Activated CD8-positive, alpha-beta T cell treated with anti-CD3 and anti-CD28 coated beads, Interleukin-2, amount 10 ng/mL, durations not matched to agents 7 days and 5 days (primary cell): ENCODE results near the gene ARSA. TPM values are rescaled to one million over a fixed set of nuclear protein-coding genes. Genes with fewer than 3 reads are reported as not detected.
"Not testable (repeated sequence)": the region's sequence is repeated elsewhere in the genome, so short reads cannot be mapped to it uniquely, and the experiment has no call there.

Source experiments
- ATAC-seq: fragments of 150-1000 bp; cut with Tn5 transposase; one replicate; pipeline ENCODE4 v1.10.0; 2021; ENCODE audit warnings: moderate library complexity
- CTCF ChIA-PET: fragments of 350-600 bp; sonication (Branson Sonifier 250); formaldehyde crosslinking; loops from one replicate; lab custom pipeline; 2021; ENCODE audit warnings: antibody characterized with exemption; lab: Charles Lee
- POLR2A ChIA-PET: fragments of 350-600 bp; sonication (Branson Sonifier 250); formaldehyde crosslinking; loops from one replicate; lab custom pipeline; 2021; ENCODE audit warnings: antibody characterized with exemption; lab: Charles Lee
- DNase-seq: peaks from one replicate; pipeline ENCODE4 v3.0.0-alpha.2; 2020
- H3K27ac Mint-ChIP-seq: one replicate; pipeline ENCODE4 v1.8.0; 2021; ENCODE audit warnings: mild to moderate bottlenecking, mixed read lengths
- H3K27me3 Mint-ChIP-seq: one replicate; pipeline ENCODE4 v1.8.0; 2021; ENCODE audit warnings: low read depth, mixed read lengths
- H3K36me3 Mint-ChIP-seq: one replicate; pipeline ENCODE4 v1.8.0; 2021; ENCODE audit warnings: low read depth, mixed read lengths
- H3K4me1 Mint-ChIP-seq: one replicate; pipeline ENCODE4 v1.8.0; 2021; ENCODE audit warnings: low read depth, mixed read lengths
- H3K4me3 Mint-ChIP-seq: one replicate; pipeline ENCODE4 v1.8.0; 2021; ENCODE audit warnings: mild to moderate bottlenecking, mixed read lengths
- H3K9me3 Mint-ChIP-seq: one replicate; pipeline ENCODE4 v1.8.0; 2022; ENCODE audit warnings: mixed read lengths; ENCODE audit not compliant: insufficient read depth
- total RNA-seq, 2 experiments: library from RNA; stranded (reverse); gene quantifications; one replicate each; pipeline ENCODE4 v1.2.3, GENCODE V29; 2021

Gene ARSA
- total RNA-seq, 2 experiments from 2014 or later: 28.8 to 35.1 TPM

- H3K27ac Mint-ChIP-seq, H3K4me1 Mint-ChIP-seq, H3K36me3 Mint-ChIP-seq, POLR2A ChIA-PET, CTCF ChIA-PET, H3K9me3 Mint-ChIP-seq, H3K4me3 Mint-ChIP-seq, ATAC-seq, DNase-seq: not testable (repeated sequence)
- peaks cover 11% of the 10 kb centered on the region for H3K27me3 Mint-ChIP-seq
Measured at GRCh38 chr22:50643021-50643820, 15.3 kb upstream of the ARSA start.

- peak; percentile 63 for ATAC-seq
- H3K36me3 Mint-ChIP-seq: no peaks in the 10 kb centered on the region
- no peak overlapping the region for H3K27ac Mint-ChIP-seq
- no peak overlapping the region for H3K4me3 Mint-ChIP-seq
- no peaks in the 10 kb centered on the region for H3K9me3 Mint-ChIP-seq
- POLR2A ChIA-PET: interaction anchor here (1.1 kb wide), 1 partner anchor 21 kb away, joined by 3 read pairs; no protein-coding TSS in a partner anchor
- H3K4me1 Mint-ChIP-seq: no peaks in the 10 kb centered on the region
- CTCF ChIA-PET: interaction anchor here (0.7 to 1.5 kb wide), 4 partner anchors 9 to 270 kb away, joined by 3 to 6 read pairs (median 3); no protein-coding TSS in a partner anchor
- peaks cover 11% of the 10 kb centered on the region for H3K27me3 Mint-ChIP-seq
- DNase-seq: no peak
Measured at GRCh38 chr22:50641696-50642607, 14.0 kb upstream of the ARSA start.

GRCh38 chr22:50640857-50641647, 13.1 kb upstream of the ARSA start:
- DNase-seq (no peak), ATAC-seq (no peak)
- no peaks in the 10 kb centered on the region for H3K9me3 Mint-ChIP-seq
- no peak overlapping the region for H3K4me3 Mint-ChIP-seq
- H3K4me1 Mint-ChIP-seq: no peaks in the 10 kb centered on the region
- peaks cover 6% of the 10 kb centered on the region for H3K27me3 Mint-ChIP-seq
- ChIA-PET POLR2A (interaction anchor here (1.1 kb wide), 1 partner anchor 20 kb away, joined by 3 read pairs; no protein-coding TSS in a partner anchor), CTCF (interaction anchor here (1.0 to 1.5 kb wide), 3 partner anchors 8 to 51 kb away, joined by 3 to 6 read pairs (median 3); no protein-coding TSS in a partner anchor)
- no peak overlapping the region for H3K27ac Mint-ChIP-seq
- H3K36me3 Mint-ChIP-seq: no peaks in the 10 kb centered on the region

GRCh38 chr22:50640296-50640695, 12.3 kb upstream of the ARSA start:
- H3K36me3 Mint-ChIP-seq, DNase-seq, H3K27ac Mint-ChIP-seq, CTCF ChIA-PET, ATAC-seq, H3K9me3 Mint-ChIP-seq, POLR2A ChIA-PET, H3K4me3 Mint-ChIP-seq, H3K27me3 Mint-ChIP-seq, H3K4me1 Mint-ChIP-seq: not testable (repeated sequence)

- Mint-ChIP-seq H3K27me3 (no peaks in the 10 kb centered on the region), H3K4me3 (no peak overlapping the region), H3K9me3 (no peaks in the 10 kb centered on the region), H3K4me1 (no peaks in the 10 kb centered on the region), H3K36me3 (no peaks in the 10 kb centered on the region), H3K27ac (no peak overlapping the region)
- ATAC-seq (no peak), DNase-seq (no peak)
- ChIA-PET POLR2A (no interaction called here), CTCF (no interaction called here)
Measured at GRCh38 chr22:50635591-50635990, 7.6 kb upstream of the ARSA start.

GRCh38 chr22:50633771-50634170, 5.8 kb upstream of the ARSA start:
- ChIA-PET CTCF (interaction anchor here (1.0 to 2.1 kb wide), 2 partner anchors 8 to 12 kb away, joined by 3 to 10 read pairs; no protein-coding TSS in a partner anchor), POLR2A (no interaction called here)
- ATAC-seq: no peak
- Mint-ChIP-seq H3K27ac (no peak overlapping the region), H3K4me3 (no peak overlapping the region), H3K36me3 (no peaks in the 10 kb centered on the region), H3K27me3 (peaks cover 1% of the 10 kb centered on the region), H3K9me3 (no peaks in the 10 kb centered on the region), H3K4me1 (peaks cover 9% of the 10 kb centered on the region)
- no peak for DNase-seq

GRCh38 chr22:50633086-50633485, 5.1 kb upstream of the ARSA start:
- ChIA-PET CTCF (interaction anchor here (1.0 to 2.1 kb wide), 3 partner anchors 9 to 59 kb away, joined by 3 to 10 read pairs (median 4); no protein-coding TSS in a partner anchor), POLR2A (no interaction called here)
- DNase-seq (no peak), ATAC-seq (no peak)
- no peaks in the 10 kb centered on the region for H3K36me3 Mint-ChIP-seq
- no peak overlapping the region for H3K4me3 Mint-ChIP-seq
- peaks cover 15% of the 10 kb centered on the region for H3K4me1 Mint-ChIP-seq
- peaks cover 3% of the 10 kb centered on the region for H3K27me3 Mint-ChIP-seq
- H3K27ac Mint-ChIP-seq: no peak overlapping the region
- no peaks in the 10 kb centered on the region for H3K9me3 Mint-ChIP-seq

- peaks cover 3% of the 10 kb centered on the region for H3K27me3 Mint-ChIP-seq
- no peak overlapping the region for H3K27ac Mint-ChIP-seq
- DNase-seq (no peak), ATAC-seq (no peak)
- H3K4me1 Mint-ChIP-seq: peaks cover 22% of the 10 kb centered on the region
- ChIA-PET POLR2A (no interaction called here), CTCF (interaction anchor here (0.9 to 2.7 kb wide), 6 partner anchors 8 to 374 kb away, joined by 3 to 8 read pairs (median 4); no protein-coding TSS in a partner anchor)
- H3K36me3 Mint-ChIP-seq: peaks cover 3% of the 10 kb centered on the region
- H3K4me3 Mint-ChIP-seq: no peak overlapping the region
- H3K9me3 Mint-ChIP-seq: no peaks in the 10 kb centered on the region
Measured at GRCh38 chr22:50630376-50630775, 2.4 kb upstream of the ARSA start.

- Mint-ChIP-seq H3K4me3 (peak overlapping the region; percentile 79), H3K27ac (peak overlapping the region; percentile 68), H3K9me3 (no peaks in the 10 kb centered on the region), H3K36me3 (peaks cover 7% of the 10 kb centered on the region), H3K27me3 (peaks cover 3% of the 10 kb centered on the region), H3K4me1 (peaks cover 22% of the 10 kb centered on the region)
- ATAC-seq: peak; percentile 27
- no peak for DNase-seq
- CTCF ChIA-PET: interaction anchor here (2.1 to 2.7 kb wide), 2 partner anchors 63 to 103 kb away, joined by 8 to 11 read pairs; partner anchors contain the start of gene SCO2
- POLR2A ChIA-PET: interaction anchor here (0.9 to 1.1 kb wide), 2 partner anchors 103 to 186 kb away, joined by 3 to 8 read pairs; partner anchors contain the start of gene SCO2
Measured at GRCh38 chr22:50628543-50629134, 687 bp upstream of the ARSA start.

GRCh38 chr22:50626850-50627641, 906 bp downstream of the ARSA start:
- ATAC-seq: no peak
- POLR2A ChIA-PET: interaction anchor here (0.8 kb wide), 1 partner anchor 101 kb away, joined by 3 read pairs; the partner anchor contains the start of gene SCO2

More at GRCh38 chr22:50626850-50627641, 906 bp downstream of the ARSA start:
- CTCF ChIA-PET: interaction anchor here (0.7 to 2.1 kb wide), 3 partner anchors 67 to 383 kb away, joined by 3 to 11 read pairs (median 3); partner anchors contain the start of genes SCO2 and TUBGCP6
- Mint-ChIP-seq H3K27me3 (peaks cover 3% of the 10 kb centered on the region), H3K36me3 (peaks cover 7% of the 10 kb centered on the region), H3K27ac (peak overlapping the region; percentile 81), H3K9me3 (no peaks in the 10 kb centered on the region), H3K4me1 (peaks cover 33% of the 10 kb centered on the region), H3K4me3 (peak overlapping the region; percentile 79)
- DNase-seq: peak; percentile 40
